Subcutaneous abdominal adipose tissue (tissue), 5 donors: ENCODE measurements around the gene HBP1.

Experiments
- H3K27ac ChIP-seq: one replicate; pipeline ENCODE4 v1.7.0; 2013; ENCODE audit warnings: low read depth, mild to moderate bottlenecking, inconsistent platforms, low read length, moderate library complexity
- H3K27me3 ChIP-seq, 5 donors: one replicate each; pipeline ENCODE4 v1.7.0; 2013; ENCODE audit warnings: low read length in 5 of 5, inconsistent platforms in 1 of 5; ENCODE audit not compliant: control insufficient read depth in 5 of 5, insufficient read depth in 4 of 5
- H3K36me3 ChIP-seq, 5 donors: one replicate each; pipeline ENCODE4 v1.7.0; 2013; ENCODE audit warnings: low read length in 5 of 5; ENCODE audit not compliant: control insufficient read depth in 5 of 5, insufficient read depth in 5 of 5
- H3K4me1 ChIP-seq, 5 donors: one replicate each; pipeline ENCODE4 v1.7.0; 2013; ENCODE audit warnings: low read length in 5 of 5, mild to moderate bottlenecking in 3 of 5, moderate library complexity in 1 of 5; ENCODE audit not compliant: control insufficient read depth in 5 of 5, insufficient read depth in 5 of 5
- H3K4me3 ChIP-seq, 5 donors: one replicate each; pipeline ENCODE4 v1.7.0; 2013; ENCODE audit warnings: low read length in 5 of 5, low read depth in 1 of 5
- H3K9ac ChIP-seq, 5 donors: one replicate each; pipeline ENCODE4 v1.7.0; 2013; ENCODE audit warnings: low read length in 5 of 5, mild to moderate bottlenecking in 4 of 5, moderate library complexity in 3 of 5
- H3K9me3 ChIP-seq, 5 donors: one replicate each; pipeline ENCODE4 v1.7.0; 2013; ENCODE audit warnings: low read length in 5 of 5; ENCODE audit not compliant: control insufficient read depth in 5 of 5
- donor health status: healthy.
- donor health status: healthy.
- donor health status: healthy.
- donor health status: healthy.
- donor health status: healthy.

HBP1 gene

GRCh38 chr7:107206136-107206535 is 37.3 kb downstream of the HBP1 start:
- Histone ChIP-seq H3K27me3 (no peaks in the 10 kb centered on the region), H3K4me3 (no peak overlapping the region), H3K36me3 (peaks cover 36 to 78% (median 61%) of the 10 kb centered on the region in 5 donors), H3K9me3 (no peaks in the 10 kb centered on the region), H3K9ac (no peak overlapping the region), H3K27ac (no peak overlapping the region), H3K4me1 (peaks cover 0 to 37% (median 29%) of the 10 kb centered on the region in 5 donors)

GRCh38 chr7:107206706-107207105 is 37.9 kb downstream of the HBP1 start:
- Histone ChIP-seq H3K4me1 (peaks cover 0 to 32% (median 28%) of the 10 kb centered on the region in 5 donors), H3K9me3 (no peaks in the 10 kb centered on the region), H3K36me3 (peaks cover 32 to 72% (median 55%) of the 10 kb centered on the region in 5 donors), H3K4me3 (no peak overlapping the region), H3K9ac (no peak overlapping the region), H3K27ac (peak overlapping the region; percentile 58), H3K27me3 (no peaks in the 10 kb centered on the region)

- Histone ChIP-seq H3K27ac (peak overlapping the region; percentile 58), H3K9ac (no peak overlapping the region), H3K4me1 (peaks cover 0 to 27% (median 22%) of the 10 kb centered on the region in 5 donors), H3K27me3 (no peaks in the 10 kb centered on the region), H3K4me3 (no peak overlapping the region), H3K36me3 (peaks cover 26 to 65% (median 48%) of the 10 kb centered on the region in 5 donors), H3K9me3 (no peaks in the 10 kb centered on the region)
Measured at GRCh38 chr7:107207459-107207858, 38.7 kb downstream of the HBP1 start.

GRCh38 chr7:107208024-107208521 is 39.3 kb downstream of the HBP1 start:
- peak overlapping the region; percentile 58 for H3K27ac ChIP-seq
- H3K4me1 ChIP-seq: peaks cover 0 to 31% (median 25%) of the 10 kb centered on the region in 5 donors
- H3K9me3 ChIP-seq: no peaks in the 10 kb centered on the region
- H3K36me3 ChIP-seq: peaks cover 20 to 60% (median 42%) of the 10 kb centered on the region in 5 donors
- no peak overlapping the region for H3K9ac ChIP-seq
- no peak overlapping the region for H3K4me3 ChIP-seq
- no peaks in the 10 kb centered on the region for H3K27me3 ChIP-seq

GRCh38 chr7:107208563-107208962 is 39.8 kb downstream of the HBP1 start:
- H3K9ac ChIP-seq: no peak overlapping the region
- peaks cover 15 to 55% (median 38%) of the 10 kb centered on the region in 5 donors for H3K36me3 ChIP-seq
- peak overlapping the region; percentile 58 for H3K27ac ChIP-seq
- H3K4me1 ChIP-seq: peaks cover 0 to 36% (median 30%) of the 10 kb centered on the region in 5 donors
- H3K27me3 ChIP-seq: no peaks in the 10 kb centered on the region
- no peak overlapping the region for H3K4me3 ChIP-seq
- H3K9me3 ChIP-seq: no peaks in the 10 kb centered on the region

- Histone ChIP-seq H3K9ac (no peak overlapping the region), H3K4me1 (peaks cover 0 to 41% (median 31%) of the 10 kb centered on the region in 5 donors), H3K27me3 (no peaks in the 10 kb centered on the region), H3K36me3 (peaks cover 7 to 45% (median 27%) of the 10 kb centered on the region in 5 donors), H3K9me3 (peaks cover 0 to 2% (median 0%) of the 10 kb centered on the region in 5 donors), H3K4me3 (no peak overlapping the region), H3K27ac (no peak overlapping the region)
Measured at GRCh38 chr7:107209565-107209964, 40.8 kb downstream of the HBP1 start.

- Histone ChIP-seq H3K27ac (no peak overlapping the region), H3K9me3 (peaks cover 0 to 2% (median 0%) of the 10 kb centered on the region in 5 donors), H3K36me3 (peaks cover 0 to 37% (median 19%) of the 10 kb centered on the region in 5 donors), H3K4me3 (no peak overlapping the region), H3K27me3 (no peaks in the 10 kb centered on the region), H3K4me1 (peaks cover 0 to 41% (median 31%) of the 10 kb centered on the region in 5 donors), H3K9ac (no peak overlapping the region)
Measured at GRCh38 chr7:107210400-107210799, 41.6 kb downstream of the HBP1 start.

- Histone ChIP-seq H3K36me3 (peaks cover 0 to 24% (median 10%) of the 10 kb centered on the region in 5 donors), H3K4me1 (peaks cover 0 to 26% (median 21%) of the 10 kb centered on the region in 5 donors), H3K9me3 (peaks cover 0 to 2% (median 0%) of the 10 kb centered on the region in 5 donors), H3K4me3 (no peak overlapping the region), H3K27ac (no peak overlapping the region), H3K27me3 (no peaks in the 10 kb centered on the region), H3K9ac (no peak overlapping the region)
Measured at GRCh38 chr7:107212725-107213124, 43.9 kb downstream of the HBP1 start.

GRCh38 chr7:107213193-107213788 is 44.5 kb downstream of the HBP1 start:
- no peak overlapping the region for H3K9ac ChIP-seq
- H3K4me1 ChIP-seq: peaks cover 0 to 20% (median 15%) of the 10 kb centered on the region in 5 donors
- peaks cover 0 to 2% (median 0%) of the 10 kb centered on the region in 5 donors for H3K9me3 ChIP-seq
- no peak overlapping the region for H3K27ac ChIP-seq
- no peaks in the 10 kb centered on the region for H3K27me3 ChIP-seq
- peaks cover 0 to 24% (median 10%) of the 10 kb centered on the region in 5 donors for H3K36me3 ChIP-seq
- H3K4me3 ChIP-seq: no peak overlapping the region

- Histone ChIP-seq H3K27me3 (no peaks in the 10 kb centered on the region), H3K36me3 (peaks cover 0 to 20% (median 10%) of the 10 kb centered on the region in 5 donors)
Measured at GRCh38 chr7:107213945-107214344, 45.1 kb downstream of the HBP1 start.

More at GRCh38 chr7:107213945-107214344, 45.1 kb downstream of the HBP1 start:
- Histone ChIP-seq H3K9me3 (peaks cover 0 to 2% (median 0%) of the 10 kb centered on the region in 5 donors), H3K4me1 (peaks cover 0 to 14% (median 9%) of the 10 kb centered on the region in 5 donors), H3K4me3 (no peak overlapping the region), H3K27ac (no peak overlapping the region), H3K9ac (no peak overlapping the region)
